Activated CD4-positive, CD25-positive, alpha-beta regulatory T cell treated with anti-CD3 and anti-CD28 coated beads, Interleukin-2, amount 50 U/mL, for 16 hours (primary cell): ENCODE measurements around the gene NSD1.

Experiments used
- DNase-seq: peaks from one replicate; pipeline ENCODE4 v3.0.0-alpha.2; 2020; ENCODE audit warnings: low read depth, low spot score

Gene NSD1

DNA sequence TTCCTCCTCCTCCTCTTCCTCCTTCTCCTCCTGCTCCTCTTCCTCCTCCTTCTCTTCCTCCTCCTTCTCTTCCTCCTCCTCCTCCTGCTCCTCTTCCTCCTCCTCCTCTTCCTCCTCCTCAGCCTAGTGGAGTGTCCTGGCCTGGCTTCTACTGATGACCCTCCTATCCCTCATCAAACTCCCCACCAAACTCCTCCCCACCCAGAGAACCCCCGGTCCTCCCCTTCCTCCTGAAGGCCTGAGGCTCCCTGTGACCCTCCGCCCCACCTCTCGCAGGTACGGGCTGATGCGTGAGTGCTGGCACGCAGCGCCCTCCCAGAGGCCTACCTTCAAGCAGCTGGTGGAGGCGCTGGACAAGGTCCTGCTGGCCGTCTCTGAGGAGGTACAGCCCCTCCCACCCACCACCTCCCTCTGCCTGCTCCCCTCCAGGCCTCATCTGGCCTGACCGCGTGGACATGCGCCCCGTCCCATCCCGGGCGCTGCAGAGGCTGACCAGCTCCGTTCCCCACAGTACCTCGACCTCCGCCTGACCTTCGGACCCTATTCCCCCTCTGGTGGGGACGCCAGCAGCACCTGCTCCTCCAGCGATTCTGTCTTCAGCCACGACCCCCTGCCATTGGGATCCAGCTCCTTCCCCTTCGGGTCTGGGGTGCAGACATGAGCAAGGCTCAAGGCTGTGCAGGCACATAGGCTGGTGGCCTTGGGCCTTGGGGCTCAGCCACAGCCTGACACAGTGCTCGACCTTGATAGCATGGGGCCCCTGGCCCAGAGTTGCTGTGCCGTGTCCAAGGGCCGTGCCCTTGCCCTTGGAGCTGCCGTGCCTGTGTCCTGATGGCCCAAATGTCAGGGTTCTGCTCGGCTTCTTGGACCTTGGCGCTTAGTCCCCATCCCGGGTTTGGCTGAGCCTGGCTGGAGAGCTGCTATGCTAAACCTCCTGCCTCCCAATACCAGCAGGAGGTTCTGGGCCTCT, 36.3 kb upstream of the NSD1 start:
- DNase-seq: no peak

DNA sequence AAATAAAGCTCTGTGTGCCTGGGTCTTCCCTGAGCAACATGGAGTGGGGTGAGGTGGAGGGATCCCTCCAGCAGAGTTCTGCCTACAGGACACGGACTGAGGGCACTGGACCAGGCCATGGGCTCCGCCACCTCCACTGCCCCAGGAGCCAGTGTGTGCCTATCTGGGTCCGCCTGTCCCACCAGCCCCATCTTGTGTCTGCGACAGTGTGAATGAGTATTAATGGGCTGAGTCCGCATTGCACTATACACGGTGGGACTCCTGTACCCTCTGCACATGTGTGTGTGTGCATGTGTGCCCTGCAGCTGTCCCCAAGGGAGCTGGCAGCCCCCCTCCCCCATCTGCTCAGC, 35.5 kb upstream of the NSD1 start:
- DNase-seq: no peak

DNA sequence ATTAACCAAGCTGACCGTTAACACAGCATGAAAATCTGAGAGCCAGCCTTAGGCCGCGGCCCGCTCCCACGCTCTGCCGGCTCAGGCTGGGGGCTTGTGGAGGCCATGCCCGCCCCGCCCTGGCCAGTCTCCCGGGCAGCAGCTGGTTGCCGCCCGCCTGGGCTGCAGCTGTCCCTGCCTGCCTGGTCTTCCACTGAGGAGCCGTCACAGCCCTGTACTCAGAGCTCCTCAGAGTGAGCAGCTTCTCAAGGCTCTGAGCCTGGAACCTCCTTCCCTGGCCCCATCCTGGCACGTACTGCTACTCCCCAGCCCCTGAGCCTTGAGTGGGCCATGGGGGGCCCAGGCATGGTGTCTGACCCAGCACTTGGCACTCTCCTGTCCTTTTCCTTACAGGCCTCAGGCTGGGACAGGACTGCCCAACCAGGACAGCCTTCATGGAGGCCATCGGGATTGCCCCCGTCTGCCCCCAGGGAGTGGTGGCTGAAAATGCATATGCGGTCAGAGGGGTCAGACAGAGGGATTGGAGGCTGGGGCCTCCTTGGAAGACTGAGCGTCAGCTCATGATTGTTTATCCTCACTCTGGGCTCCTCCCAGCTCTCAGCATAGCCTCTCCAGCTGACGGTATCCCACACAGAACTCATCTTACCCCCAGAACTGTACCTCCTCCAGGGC, 35.0 kb upstream of the NSD1 start:
- no peak for DNase-seq

DNA sequence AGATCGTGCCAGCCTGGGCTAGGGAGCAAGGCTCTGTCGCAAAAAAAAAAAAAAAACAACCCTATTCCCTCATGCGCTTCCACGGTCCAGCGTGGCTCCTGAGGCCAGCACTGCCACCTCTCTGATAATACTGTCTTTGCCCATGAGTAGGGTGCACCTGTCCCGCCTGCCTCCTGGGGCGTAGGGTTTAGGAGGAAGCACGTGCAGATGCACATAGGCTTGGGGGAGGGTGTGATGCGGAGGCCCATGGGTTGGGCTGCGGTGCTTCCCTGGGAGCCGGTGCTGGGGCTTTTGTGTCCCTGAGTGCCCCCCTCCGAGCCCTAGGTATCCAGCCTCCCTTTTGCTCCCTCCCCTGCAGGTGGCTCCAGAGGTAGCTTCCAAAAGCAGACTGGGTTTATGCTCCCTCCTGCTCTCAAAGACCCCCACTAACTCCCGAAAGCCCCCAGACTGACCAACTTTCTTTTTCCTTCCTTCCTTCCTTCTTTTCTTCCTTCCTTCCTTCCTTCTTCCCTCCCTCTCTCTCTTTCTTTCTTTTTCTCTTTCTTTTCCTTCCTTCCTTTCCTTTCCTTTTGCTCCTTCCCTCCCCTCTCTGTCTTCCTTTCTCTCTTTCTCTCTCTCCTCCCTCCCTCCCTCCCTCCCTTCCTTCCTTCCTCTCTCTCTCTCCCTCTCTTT, 34.0 kb upstream of the NSD1 start:
- DNase-seq: no peak

DNA sequence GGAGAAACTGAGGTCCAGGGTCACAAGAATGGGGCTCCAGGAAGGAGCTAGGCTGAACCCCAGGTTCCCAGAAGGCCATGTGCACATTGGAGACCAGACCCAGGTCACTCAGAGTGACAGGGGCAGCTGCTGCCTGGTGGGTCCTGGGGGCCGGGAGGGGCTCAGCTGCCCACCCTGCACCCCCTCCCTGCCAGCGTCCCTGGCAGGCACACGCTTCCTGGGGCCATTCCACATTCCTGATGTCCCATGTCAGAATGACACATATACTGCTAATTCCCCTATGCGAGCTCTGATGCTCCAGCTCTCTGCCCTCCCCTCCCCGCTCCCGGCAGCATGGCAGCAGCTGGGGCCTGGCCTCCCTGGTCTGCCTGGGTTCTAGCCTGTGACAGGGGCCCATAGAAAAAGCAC, 32.9 kb upstream of the NSD1 start:
- no peak for DNase-seq

DNA sequence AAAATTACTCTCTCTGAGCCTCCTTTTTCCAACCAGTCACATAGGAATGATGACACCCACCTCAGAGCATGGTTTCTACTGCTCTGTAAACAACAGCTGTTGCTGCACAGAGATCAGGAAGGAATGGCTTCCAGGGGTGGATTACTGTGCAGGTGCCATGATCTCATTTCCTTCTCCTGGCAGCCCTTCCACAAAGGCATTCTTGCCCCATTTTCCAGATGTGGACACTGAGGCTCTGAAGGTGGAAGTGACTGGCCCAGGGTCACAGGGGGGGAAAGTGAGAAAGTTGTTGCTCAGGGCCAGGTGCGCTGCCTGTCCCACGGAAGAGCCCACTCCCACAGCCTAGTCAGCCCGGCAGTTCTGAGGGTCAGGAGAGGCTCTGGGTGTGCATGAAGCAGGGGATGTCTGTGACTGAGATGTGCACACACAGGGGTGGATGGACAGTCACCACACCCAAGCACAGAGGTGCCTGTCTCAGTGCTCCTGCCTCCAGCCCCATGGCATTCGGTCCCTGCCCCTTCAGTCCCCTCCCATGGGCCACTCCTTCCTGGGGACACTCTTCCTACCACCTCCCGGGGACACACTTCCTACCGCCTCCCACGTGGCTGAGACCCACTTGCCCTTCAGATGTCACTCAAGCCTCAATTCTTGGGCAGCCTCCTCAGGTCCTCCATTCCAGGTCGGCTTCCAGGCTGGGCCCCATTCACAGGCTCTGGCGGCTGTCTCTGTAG, 29.9 kb upstream of the NSD1 start:
- DNase-seq: no peak

DNA sequence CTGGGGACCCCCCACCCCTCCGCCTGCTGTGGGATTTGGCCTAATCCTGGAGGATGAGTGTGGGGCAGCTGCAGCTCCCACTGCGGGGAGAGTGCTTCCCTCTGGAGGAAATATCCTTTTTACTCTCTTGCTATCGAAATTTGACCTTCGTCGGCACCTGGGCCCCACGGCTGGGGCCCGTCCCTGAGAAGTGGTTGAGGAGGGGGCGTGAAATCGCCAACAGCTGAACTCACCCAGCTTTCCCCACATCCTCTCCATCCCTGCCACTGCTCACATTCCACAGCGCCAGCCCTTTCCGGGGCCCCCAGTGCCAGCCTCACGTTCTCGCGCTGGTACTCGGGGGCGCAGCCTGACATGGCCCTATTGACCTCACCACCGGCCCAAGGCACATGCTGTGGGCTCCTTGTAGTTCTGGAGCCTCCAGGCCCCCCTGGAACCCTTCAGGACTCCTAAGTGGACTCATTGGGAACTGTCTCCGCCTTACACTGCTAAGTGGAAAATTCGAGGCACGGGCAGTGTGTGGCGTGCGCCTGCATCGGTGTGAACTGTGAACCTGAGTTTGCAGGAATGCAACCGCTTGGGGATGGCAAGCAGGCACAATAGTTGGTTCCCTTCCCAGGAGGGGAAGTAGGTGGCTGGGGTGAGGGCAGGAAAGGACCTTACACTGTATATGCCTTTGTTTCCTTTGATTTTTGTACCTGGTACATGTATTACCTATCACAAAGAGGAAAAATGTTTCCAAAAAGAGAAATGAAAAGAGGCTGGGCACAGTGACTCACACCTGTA, 27.7 kb upstream of the NSD1 start:
- no peak for DNase-seq

DNA sequence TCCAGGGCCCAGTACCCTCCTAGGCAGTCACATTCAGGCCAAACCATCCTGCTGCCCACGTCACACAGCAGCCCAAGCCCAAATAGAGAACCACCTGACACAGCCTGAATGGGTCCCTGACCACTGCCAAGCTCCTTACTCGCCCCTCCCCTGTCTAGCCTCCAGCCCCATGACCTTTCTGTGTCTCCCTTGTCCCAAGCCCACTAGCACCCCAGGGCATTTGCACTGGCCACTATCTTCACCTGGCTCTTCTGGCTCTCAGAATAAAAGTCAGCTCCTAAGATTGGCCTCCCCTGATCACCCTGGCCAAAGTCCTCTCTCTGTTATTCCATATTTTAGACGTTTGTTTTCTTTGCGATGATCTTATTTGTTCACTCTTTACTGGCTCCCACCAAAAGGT, 26.4 kb upstream of the NSD1 start:
- DNase-seq: no peak

DNA sequence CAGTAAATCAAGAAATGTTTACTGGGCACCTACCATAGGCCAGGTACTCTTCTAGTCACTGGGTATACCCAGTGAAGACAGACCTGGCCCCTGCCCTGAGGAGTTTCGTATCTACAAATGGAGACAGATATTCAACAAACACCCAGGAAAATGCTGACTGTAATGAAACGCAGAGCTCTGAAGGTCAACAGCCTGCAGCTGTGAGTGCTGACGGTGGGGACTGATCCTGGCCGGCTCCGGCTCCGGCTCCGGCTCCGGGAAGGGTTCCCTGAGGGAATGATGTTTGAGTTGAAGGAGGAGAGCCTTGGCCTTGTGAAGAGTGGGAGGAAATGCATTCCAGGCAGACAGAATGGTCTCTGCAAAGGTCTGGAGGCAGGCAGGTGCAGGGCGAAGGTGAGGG, 23.8 kb upstream of the NSD1 start:
- DNase-seq: no peak

DNA sequence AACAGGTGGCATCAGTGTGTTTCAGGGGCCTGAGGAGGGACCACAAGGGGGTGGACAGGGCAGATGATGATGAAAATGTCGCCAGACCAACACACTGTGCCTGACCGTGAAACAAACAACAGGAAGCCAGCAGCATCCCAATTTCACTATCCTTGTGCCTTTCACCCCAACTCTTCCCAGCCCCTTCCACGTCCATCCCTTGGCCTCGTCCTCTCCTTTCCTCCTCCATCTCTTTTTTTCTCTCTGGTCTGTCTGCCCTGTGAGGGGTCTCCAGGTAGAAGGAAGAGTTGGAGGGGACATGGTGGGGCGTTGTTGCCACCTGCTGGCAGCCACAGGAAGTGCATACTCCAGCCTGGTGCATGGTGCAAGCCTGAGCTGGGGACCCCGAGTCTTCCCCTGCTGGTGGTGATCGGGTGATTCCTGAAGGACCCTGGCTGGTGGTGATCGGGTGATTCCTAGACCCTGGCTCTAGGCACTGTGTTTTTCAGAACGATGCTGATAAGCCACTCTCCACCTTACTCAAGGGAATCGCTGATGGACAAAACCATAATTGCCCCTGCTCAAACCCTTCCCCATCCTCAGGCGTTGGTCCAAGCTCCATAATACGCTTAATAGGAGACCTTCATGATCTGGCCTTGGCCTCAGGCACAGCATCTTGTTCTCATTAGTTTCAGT, 21.7 kb upstream of the NSD1 start:
- DNase-seq: peak; percentile 34

DNA sequence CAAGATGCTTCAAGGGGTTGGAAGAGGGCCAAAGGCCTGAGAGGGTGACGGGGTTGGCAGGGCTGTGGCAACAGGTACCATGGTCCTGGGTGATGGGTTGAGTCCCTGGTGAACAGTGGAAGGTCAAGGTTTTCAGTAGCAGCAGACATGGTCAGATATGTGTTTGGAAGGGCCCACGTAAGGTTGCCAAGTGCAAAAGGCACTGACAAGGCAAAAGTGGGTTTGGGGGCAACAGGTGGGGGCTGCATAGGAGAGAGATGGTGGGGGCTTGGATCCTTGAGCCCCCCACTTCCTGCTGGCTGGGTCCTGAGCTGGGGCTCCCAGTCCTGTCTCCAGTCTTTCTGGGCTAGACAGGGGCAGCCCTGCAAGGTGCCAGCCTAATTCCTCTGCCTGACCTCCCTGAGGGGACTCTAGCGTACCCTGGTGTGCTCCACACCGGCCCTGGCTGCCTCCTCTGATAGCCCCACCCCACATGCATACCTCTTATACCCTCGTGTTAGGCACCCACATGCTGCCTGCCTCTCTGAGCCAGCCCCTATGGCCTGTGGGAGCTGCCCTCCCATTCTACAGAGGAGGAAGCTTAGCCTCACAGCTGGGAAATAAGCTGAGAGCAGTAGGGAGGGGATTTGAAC, 20.9 kb upstream of the NSD1 start:
- no peak for DNase-seq

DNA sequence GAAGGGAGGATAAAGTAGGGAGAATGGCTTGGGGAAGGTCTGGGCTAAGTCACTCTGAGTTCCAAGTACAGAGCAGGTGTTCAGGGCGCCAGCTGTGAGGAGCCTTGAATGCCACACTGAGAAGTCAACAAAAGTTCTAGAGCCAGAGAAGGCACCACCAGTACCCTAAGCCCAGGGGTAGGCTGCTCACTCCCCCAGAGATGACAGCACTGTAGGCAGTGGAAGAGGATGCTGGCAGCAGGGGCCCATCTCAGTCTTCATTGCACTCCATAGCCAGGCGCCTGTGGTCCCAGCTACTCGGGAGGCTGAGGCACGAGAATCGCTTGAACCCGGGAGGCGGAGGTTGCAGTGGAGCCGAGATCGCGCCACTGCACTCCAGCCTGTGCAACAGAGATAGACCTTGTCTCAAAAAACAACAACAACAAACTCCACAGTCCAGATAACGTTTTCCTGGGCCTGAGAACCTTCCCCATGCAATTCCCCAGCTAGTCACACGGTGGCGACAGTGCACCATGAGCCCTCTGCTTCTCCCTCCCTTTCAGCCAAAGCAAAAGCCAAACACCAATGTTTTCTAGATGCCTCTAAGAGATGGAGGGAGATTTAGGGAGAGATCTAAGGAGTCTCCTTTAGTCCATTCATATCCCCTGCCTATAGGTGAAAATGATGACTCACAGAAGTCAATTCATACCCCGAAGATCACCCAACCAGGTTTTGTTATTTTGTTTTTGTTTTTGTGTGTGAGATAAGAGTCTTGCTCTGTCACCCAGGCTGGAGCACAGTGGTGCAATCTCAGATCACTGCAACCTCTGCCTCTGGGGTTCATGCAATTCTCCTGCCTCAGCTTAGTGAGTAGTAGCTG, 19.8 kb upstream of the NSD1 start:
- peak; percentile 44 for DNase-seq

DNA sequence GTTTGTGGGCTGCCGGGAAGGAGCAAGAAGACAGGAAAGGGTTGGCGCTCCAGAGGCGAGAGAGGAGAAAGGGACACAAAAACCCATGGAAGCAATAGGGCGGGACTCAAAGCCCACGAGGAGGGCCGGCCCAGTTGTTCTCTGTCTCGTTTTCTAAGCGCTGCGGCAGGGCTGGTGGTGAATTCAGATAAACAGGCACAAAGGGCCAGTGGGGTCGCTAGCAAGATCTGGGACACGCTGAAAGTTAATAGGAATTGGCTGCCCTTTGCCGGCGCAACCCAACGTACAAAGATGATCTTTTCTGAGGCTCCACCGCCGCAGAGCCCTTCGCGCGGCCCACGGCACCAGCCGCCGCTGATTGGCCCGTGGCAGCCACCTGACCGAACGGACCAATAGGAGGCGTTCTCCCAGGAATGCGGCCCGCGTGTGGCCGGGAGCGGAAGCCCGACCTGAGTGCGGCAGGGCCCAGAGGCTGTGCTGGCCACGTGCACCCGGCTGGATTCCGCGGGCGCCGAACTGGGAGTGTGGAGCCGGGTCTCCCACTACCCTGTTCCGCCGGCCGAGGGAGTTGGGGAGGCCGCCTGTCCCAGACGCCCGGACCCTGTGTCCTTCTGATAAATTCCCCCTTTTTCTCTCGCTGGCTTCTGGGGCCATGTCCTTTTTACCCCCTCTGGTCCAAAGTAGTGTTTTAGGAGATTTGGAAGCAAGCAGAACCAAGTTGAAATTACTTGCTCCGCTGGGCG, 16.8 kb upstream of the NSD1 start:
- peak; percentile 61 for DNase-seq

DNA sequence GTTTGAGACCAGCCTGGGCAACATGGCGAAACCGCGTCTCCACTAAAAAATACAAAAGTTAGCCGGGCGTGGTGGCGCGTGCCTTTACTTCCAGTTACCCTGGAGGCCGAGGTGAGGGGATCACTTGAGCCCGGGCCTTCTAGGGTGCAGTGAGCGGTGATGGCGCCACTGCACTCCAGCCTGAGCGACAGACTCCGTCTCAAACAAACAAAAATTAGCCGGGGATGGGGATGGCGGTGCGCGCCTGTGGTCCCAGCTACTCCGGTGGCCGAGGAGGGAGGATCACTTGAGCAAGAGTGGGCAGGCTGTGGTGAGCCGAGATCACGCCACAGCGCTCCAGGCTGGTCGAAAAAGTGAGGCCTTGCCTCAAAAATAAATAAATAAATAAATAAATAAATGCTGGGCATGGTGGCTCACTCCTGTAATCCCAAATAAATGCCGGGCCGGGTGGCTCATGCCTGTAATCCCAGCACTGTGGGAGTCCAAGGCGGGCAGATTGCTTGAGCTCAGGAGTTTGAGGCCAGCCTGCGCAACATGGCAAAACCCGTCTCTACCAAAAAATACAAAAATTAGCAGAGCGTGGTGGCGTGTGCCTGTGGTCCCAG, 16.0 kb upstream of the NSD1 start:
- DNase-seq: no peak

DNA sequence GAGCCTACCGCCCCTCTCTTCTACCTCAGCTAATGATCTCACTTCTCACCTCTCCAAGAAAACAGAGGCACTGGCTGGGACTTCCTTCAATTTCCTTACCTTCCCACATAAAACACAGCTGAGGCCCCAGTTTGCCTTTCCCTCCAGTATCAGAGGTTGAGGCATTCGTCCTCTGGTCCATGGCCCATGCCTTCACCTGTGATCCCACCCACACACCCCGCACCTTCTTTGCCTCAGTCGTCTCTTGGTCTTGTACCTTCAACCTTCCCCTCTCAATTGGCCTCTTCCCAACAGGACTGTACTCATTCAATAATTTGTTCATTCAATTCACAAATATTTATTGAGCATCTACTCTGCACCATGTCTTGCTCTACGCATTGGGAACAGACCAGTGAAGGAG, 11.0 kb upstream of the NSD1 start:
- no peak for DNase-seq

DNA sequence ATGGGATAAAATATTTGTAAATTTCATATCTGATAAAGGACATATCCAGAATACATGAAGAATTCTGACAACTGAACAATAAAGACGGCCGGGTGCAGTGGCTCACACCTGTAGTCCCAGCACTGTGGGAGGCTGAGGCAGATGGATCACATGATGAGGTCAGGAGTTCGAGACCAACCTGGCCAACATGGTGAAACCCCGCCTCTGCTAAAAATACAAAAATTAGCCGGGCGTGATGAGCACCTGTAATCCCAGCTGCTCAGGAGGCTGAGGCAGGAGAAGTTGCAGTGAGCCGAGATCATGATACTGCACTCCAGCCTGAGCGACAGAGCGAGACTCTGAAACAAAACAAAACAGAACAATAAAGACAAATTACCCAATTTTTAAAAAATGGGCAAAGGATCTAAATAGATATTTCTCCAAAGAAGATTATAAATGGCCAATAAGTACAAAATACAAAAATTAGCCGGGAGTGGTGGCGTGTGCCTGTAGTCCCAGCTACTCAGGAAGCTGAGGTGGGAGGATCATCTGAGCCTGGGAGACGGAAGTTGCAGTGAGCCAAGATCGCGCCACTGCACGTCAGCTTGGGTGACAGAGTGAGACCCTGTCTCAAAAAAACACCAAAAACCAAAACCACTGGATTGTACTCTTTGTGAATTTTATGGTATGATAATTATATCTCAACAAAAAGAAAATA, 9.6 kb upstream of the NSD1 start:
- DNase-seq: no peak

DNA sequence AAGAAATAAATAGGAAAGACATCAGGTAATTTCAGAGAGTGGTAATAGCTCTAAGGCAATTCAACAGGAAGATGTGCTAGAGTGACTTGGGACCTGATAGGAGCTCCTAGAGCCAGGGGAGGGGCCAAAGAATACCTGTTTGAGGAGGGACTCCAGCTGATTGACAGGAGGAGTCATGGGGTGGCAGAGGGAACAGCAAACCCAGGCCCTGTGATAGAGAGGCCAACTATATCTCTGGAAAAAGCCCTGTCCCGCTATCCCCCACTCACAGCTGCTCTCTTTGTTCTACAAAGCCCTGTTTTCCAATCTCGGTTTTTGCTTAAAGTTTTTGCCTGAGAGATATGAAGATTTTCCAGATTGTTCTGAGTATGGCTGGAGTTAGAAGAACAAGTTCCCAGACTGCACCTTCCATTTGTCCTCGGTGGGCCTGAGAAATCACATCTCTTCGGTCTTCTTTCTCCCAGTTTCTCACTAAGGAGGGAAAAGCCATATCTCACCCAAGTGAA, 9.0 kb upstream of the NSD1 start:
- DNase-seq: no peak
